ENCODE data around the gene GNAQ. TPM values are rescaled to one million over a fixed set of nuclear protein-coding genes. Genes with fewer than 3 reads are reported as not detected.

GNAQ gene
- total RNA-seq, 1 experiment from 2014 or later, result 55.5 TPM

DNA sequence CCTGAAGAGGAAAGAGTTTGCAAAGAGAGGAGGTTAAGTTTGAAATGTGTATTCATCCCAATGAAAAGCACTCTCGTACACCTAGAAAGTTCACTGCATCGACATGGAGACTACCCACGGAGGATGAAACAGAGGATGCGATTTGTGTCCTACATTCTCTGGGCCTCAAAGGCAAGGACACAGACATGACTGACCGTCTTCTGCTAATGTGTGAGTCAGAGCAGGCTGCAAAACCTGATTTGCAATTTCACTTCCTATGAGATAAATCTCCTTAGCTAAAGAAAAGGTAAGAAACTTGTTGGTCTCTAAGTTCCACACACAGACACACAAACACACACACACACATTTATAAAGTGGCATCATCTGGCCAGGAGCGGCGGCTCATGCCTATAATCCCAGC lies 98.6 kb downstream of the GNAQ start (continued):
- TF ChIP-seq NFYB (CRISPR knock-in tag; conservative IDR thresholded peaks at IDR 0.05; ENCODE audit: low read depth) (no peak), SMAD3 (CRISPR knock-in tag; IDR thresholded peaks at IDR 0.05; ENCODE audit: borderline replicate concordance) (no peak), ELF4 (CRISPR knock-in tag; IDR thresholded peaks at IDR 0.05; ENCODE audit: low read depth) (no peak)
- TF ChIP-seq, protein P1, sequence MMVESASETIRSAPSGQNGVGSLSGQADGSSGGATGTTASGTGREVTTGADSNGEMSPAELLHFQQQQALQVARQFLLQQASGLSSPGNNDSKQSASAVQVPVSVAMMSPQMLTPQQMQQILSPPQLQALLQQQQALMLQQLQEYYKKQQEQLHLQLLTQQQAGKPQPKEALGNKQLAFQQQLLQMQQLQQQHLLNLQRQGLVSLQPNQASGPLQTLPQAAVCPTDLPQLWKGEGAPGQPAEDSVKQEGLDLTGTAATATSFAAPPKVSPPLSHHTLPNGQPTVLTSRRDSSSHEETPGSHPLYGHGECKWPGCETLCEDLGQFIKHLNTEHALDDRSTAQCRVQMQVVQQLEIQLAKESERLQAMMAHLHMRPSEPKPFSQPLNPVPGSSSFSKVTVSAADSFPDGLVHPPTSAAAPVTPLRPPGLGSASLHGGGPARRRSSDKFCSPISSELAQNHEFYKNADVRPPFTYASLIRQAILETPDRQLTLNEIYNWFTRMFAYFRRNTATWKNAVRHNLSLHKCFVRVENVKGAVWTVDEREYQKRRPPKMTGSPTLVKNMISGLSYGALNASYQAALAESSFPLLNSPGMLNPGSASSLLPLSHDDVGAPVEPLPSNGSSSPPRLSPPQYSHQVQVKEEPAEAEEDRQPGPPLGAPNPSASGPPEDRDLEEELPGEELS (CRISPR knock-in tag; IDR thresholded peaks at IDR 0.05), result no peak

DNA sequence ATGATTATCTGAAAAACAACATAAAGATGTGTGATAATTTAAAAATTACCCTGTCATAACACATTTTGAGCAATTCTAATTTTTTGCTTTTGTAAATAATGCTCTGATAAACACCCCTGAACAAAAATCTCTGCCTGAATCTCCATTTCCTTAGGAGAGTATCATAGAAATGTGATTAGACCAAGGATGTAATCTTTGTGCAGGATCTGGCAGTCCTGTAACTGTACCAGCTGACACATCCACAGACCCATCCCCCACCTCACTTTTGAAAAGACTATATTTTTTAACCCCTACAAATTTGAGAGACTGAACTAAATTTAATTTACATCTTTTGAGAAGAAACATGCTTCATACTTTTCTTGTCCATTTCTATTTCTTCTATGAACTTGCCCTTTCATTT lies 101.7 kb downstream of the GNAQ start:
- DNase-seq (ENCODE audit: low spot score) (no peak), ATAC-seq (no peak)
- Mint-ChIP-seq H3K4me3 (no peak overlapping the region), H3K27me3 (ENCODE audit: low read depth) (no peaks in the 10 kb centered on the region), H3K36me3 (0 out of 2 replicates have a peak, but pooled peaks cover 4% of the 10 kb centered on the region), H3K4me1 (peaks cover 39% of the 10 kb centered on the region), H3K9me3 (peaks cover 3% of the 10 kb centered on the region; the same call in 1 of the 2 replicates), H3K27ac (no peak overlapping the region)
- TF ChIP-seq SP1 (CRISPR knock-in tag; conservative IDR thresholded peaks at IDR 0.05), result no peak
- TF ChIP-seq, protein P2, sequence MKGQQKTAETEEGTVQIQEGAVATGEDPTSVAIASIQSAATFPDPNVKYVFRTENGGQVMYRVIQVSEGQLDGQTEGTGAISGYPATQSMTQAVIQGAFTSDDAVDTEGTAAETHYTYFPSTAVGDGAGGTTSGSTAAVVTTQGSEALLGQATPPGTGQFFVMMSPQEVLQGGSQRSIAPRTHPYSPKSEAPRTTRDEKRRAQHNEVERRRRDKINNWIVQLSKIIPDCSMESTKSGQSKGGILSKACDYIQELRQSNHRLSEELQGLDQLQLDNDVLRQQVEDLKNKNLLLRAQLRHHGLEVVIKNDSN (CRISPR knock-in tag; IDR thresholded peaks at IDR 0.05), result no peak
- TF ChIP-seq, protein P1 (CRISPR knock-in tag; IDR thresholded peaks at IDR 0.05), result no peak
- TF ChIP-seq, protein P3, sequence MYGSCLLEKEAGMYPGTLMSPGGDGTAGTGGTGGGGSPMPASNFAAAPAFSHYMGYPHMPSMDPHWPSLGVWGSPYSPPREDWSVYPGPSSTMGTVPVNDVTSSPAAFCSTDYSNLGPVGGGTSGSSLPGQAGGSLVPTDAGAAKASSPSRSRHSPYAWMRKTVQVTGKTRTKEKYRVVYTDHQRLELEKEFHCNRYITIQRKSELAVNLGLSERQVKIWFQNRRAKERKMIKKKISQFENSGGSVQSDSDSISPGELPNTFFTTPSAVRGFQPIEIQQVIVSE (CRISPR knock-in tag; IDR thresholded peaks at IDR 0.05; ENCODE audit: borderline replicate concordance), result no peak
- no peak for TF ChIP-seq SMAD4 (CRISPR knock-in tag; IDR thresholded peaks at IDR 0.05)
- TF ChIP-seq TP53 (CRISPR knock-in tag; IDR thresholded peaks at IDR 0.05), result no peak
- TF ChIP-seq NFATC4 (CRISPR knock-in tag; IDR thresholded peaks at IDR 0.05), result no peak
- TF ChIP-seq NR2C2 (CRISPR knock-in tag; IDR thresholded peaks at IDR 0.05), result no peak
- TF ChIP-seq NFE2L1 (CRISPR knock-in tag; IDR thresholded peaks at IDR 0.05), result no peak
- TF ChIP-seq CREM (CRISPR knock-in tag; IDR thresholded peaks at IDR 0.05), result no peak
- no peak for TF ChIP-seq ATF1 (CRISPR knock-in tag; IDR thresholded peaks at IDR 0.05)
- no peak for TF ChIP-seq ZNF416 (CRISPR knock-in tag; IDR thresholded peaks at IDR 0.05)
- TF ChIP-seq, protein P4, sequence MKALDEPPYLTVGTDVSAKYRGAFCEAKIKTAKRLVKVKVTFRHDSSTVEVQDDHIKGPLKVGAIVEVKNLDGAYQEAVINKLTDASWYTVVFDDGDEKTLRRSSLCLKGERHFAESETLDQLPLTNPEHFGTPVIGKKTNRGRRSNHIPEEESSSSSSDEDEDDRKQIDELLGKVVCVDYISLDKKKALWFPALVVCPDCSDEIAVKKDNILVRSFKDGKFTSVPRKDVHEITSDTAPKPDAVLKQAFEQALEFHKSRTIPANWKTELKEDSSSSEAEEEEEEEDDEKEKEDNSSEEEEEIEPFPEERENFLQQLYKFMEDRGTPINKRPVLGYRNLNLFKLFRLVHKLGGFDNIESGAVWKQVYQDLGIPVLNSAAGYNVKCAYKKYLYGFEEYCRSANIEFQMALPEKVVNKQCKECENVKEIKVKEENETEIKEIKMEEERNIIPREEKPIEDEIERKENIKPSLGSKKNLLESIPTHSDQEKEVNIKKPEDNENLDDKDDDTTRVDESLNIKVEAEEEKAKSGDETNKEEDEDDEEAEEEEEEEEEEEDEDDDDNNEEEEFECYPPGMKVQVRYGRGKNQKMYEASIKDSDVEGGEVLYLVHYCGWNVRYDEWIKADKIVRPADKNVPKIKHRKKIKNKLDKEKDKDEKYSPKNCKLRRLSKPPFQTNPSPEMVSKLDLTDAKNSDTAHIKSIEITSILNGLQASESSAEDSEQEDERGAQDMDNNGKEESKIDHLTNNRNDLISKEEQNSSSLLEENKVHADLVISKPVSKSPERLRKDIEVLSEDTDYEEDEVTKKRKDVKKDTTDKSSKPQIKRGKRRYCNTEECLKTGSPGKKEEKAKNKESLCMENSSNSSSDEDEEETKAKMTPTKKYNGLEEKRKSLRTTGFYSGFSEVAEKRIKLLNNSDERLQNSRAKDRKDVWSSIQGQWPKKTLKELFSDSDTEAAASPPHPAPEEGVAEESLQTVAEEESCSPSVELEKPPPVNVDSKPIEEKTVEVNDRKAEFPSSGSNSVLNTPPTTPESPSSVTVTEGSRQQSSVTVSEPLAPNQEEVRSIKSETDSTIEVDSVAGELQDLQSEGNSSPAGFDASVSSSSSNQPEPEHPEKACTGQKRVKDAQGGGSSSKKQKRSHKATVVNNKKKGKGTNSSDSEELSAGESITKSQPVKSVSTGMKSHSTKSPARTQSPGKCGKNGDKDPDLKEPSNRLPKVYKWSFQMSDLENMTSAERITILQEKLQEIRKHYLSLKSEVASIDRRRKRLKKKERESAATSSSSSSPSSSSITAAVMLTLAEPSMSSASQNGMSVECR (CRISPR knock-in tag; IDR thresholded peaks at IDR 0.05; ENCODE audit: borderline replicate concordance), result no peak
- TF ChIP-seq NR1H2 (CRISPR knock-in tag; IDR thresholded peaks at IDR 0.05), result no peak
- TF ChIP-seq, protein P5, sequence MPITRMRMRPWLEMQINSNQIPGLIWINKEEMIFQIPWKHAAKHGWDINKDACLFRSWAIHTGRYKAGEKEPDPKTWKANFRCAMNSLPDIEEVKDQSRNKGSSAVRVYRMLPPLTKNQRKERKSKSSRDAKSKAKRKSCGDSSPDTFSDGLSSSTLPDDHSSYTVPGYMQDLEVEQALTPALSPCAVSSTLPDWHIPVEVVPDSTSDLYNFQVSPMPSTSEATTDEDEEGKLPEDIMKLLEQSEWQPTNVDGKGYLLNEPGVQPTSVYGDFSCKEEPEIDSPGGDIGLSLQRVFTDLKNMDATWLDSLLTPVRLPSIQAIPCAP (CRISPR knock-in tag; IDR thresholded peaks at IDR 0.05), result no peak
- TF ChIP-seq, protein P6, sequence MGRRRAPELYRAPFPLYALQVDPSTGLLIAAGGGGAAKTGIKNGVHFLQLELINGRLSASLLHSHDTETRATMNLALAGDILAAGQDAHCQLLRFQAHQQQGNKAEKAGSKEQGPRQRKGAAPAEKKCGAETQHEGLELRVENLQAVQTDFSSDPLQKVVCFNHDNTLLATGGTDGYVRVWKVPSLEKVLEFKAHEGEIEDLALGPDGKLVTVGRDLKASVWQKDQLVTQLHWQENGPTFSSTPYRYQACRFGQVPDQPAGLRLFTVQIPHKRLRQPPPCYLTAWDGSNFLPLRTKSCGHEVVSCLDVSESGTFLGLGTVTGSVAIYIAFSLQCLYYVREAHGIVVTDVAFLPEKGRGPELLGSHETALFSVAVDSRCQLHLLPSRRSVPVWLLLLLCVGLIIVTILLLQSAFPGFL (CRISPR knock-in tag; IDR thresholded peaks at IDR 0.05; ENCODE audit: borderline replicate concordance), result no peak
- TF ChIP-seq PRRX2 (CRISPR knock-in tag; IDR thresholded peaks at IDR 0.05), result no peak
- POLR2A ChIA-PET, result no interaction called here
- CTCF ChIA-PET, result no interaction called here

Data from WTC11 (cell line).